Measurements from ENCODE around the gene KMT2C.
"Not testable (repeated sequence)": the region's sequence is repeated elsewhere in the genome, so short reads cannot be mapped to it uniquely, and the experiment has no call there.

KMT2C gene

GRCh38 chr7:152435384-152436110, at the start of gene KMT2C:
Gene KMT2C, minus strand, starts transcription at chr7:152436003. Its CDS starts 217 bp downstream, at chr7:152435786.
- peak; percentile 36 for DNase-seq

DNA sequence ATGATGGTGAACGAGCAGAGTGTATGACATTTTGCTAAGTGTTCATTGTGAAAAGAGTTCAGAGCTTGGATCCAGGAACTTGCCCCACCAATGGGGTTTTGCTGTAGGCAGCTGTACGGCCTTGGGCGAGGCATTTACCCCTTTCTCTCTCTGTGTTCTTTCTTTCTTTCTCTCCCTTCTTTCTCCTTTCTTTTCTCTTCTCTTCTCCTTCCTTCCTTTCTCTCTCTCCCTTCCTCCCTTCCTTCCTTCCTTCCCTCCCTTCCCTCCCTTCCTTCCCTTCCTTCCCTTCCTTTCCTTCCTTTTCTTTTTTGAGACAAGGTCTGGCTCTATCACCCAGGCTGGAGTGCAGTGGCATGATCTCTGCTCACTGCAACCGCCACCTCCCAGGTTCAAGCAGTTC, 45.3 kb upstream of the KMT2C start:
- no peak for DNase-seq

- no peak for DNase-seq
Observed at GRCh38 chr7:152480664-152481063, 44.9 kb upstream of the KMT2C start.

DNA sequence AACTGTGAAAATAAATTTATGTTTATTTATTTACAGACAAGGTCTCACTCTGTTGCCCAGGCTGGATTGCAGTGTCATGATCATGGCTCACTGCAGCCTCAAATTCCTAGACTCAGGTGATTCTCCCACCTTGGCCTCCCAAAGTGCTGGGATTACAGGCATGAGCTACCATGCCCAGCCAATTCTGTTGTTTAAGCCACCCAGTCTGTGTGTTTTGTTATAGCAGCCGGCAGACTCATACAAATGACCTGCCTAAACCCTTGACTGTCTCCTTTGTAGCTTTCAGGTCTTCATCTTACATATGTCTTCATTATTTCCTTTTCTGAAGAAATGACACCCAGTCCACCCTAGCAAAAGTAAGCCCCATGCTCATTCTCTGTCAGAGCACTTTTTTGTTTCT, 43.8 kb upstream of the KMT2C start:
- no peak for DNase-seq

DNA sequence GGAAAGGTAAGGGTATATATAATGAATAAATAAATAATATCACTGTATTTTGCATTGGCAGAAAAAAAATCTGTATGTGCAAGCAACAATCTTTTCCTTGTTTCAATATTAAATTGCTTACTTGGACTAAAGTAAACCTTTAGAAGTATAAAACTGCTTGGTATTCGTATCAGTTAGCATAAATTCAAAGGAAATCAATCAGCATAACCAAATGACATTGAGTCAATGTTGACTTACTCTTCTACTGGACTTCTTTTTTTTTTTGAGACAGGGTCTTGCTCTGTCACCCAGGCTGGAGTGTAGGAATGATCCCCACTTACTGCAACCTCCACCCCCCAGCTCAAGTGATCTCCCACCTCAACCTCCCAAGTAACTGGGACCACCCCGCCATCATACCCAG, 42.3 kb upstream of the KMT2C start:
- no peak for DNase-seq

- no peak for DNase-seq
Observed at GRCh38 chr7:152477079-152477478, 41.3 kb upstream of the KMT2C start.

DNA sequence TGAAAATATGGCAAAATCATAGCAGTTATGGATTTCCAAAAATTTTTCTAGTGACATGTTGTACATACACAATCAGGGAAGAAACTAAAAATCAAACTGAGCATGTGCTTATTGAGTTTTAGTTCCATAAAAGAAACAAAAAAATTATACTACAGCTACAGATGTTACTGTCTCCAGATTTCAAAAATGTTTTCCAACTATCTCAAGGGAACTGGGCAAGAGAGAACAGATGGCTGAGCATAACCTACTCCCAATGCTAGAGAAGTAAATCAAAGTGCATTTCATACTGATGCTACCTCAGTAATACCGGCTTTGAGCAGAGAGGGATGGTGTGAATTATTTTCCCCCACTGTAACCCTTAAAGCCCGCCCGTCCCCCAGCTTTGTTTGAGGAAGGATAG, 40.7 kb upstream of the KMT2C start:
- no peak for DNase-seq

- DNase-seq = not testable (repeated sequence)
Observed at GRCh38 chr7:152471023-152471620, 35.3 kb upstream of the KMT2C start.

DNA sequence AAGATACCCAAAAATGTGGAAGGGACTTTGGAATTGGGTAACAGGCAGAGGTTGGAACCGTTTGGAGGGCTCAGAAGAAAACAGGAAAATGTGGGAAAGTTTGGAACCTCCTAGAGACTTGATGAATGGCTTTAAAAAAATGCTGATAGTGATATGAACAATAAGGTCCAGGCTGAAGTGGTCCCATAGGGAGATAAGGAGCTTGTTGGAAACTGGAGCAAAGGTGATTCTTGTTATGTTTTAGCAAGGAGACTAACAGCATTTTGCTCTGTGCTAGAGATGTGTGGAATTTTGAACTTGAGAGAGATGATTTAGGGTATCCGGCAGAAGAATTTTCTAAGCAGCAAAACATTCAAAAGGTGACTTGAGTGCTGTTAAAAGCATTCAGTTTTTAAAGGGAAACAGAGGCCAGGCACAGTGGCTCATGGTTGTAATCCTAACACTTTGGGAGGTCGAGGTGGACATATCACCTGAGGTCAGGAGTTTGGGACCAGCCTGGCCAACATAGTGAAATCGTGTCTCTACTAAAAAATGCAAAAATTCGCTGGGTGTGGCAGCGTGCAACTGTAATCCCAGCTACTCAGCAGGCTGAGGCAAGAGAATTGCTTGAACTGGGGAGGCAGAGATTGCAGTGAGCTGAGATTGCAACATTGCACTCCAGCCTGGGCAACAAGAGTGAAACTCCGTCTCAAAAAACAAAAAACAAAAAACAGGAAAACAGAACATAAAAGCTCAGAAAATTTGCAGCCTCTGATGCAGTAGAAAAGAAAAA, 34.6 kb upstream of the KMT2C start:
- DNase-seq = peak; percentile 52

GRCh38 chr7:152469576-152469975, 33.8 kb upstream of the KMT2C start:
- not testable (repeated sequence) for DNase-seq

- DNase-seq = no peak
Observed at GRCh38 chr7:152467225-152467624, 31.4 kb upstream of the KMT2C start.

GRCh38 chr7:152465119-152465387, 29.2 kb upstream of the KMT2C start:
- DNase-seq = no peak

- DNase-seq = peak; percentile 81
Observed at GRCh38 chr7:152464312-152465118, 28.7 kb upstream of the KMT2C start.

DNA sequence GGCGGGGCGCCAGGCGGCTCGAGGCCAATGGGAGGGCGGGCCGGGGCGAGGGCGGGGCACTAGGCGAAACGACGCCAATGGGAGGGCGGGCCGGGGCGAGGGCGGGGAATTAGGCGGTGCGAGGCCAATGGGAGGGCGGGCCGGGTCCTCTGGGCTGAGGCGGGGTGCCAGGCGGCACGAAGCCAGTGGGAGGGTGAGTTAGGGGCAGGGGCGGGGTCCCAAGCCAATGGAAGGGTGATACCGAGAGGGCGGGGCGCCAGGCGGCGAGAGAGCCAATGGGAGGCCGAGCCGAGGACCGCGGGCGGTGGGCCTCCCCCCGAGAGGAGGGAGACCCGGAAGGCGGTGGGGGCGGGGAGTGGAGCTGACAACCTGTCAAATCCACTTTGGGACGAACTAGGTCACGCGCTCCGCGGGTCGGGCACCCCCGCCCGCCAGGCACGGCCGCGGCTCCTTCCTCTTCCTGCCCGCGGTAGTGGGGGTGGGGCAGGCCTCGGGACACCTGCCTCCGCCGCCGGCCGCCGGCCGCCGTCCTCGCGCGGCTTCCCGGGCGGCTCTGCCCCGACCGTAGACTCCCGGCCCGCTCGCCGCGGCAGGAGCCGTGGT, 28.0 kb upstream of the KMT2C start:
- peak; percentile 100 for DNase-seq

- DNase-seq = no peak
Observed at GRCh38 chr7:152462995-152463708, 27.3 kb upstream of the KMT2C start.

DNA sequence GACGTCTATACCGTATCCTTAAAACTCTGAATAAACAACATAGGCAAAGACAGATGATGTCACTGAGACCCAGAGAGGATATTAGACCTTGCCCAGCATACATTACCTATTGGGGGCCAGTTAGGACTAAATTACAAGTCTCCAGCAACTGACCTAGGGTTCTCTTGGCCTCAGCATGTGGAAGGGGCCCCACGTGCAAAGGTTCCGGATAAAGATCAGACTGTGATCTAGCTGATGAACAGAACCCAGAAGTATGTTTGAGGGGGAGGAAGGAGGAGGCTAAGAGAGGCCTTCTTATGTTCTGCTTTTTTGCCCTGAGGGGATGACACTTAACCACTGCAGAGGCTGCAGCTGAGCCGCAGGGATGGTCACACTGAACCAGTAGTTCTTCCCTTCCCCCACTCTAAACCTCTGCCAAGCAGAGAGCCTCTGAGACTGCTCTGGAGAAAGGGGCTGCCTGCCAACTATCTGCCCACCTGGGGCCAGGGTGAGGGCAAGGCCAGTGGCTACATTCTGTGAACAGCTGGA, 24.0 kb upstream of the KMT2C start:
- DNase-seq = peak; percentile 86

- DNase-seq = peak; percentile 4
Observed at GRCh38 chr7:152451356-152451755, 15.6 kb upstream of the KMT2C start.

DNA sequence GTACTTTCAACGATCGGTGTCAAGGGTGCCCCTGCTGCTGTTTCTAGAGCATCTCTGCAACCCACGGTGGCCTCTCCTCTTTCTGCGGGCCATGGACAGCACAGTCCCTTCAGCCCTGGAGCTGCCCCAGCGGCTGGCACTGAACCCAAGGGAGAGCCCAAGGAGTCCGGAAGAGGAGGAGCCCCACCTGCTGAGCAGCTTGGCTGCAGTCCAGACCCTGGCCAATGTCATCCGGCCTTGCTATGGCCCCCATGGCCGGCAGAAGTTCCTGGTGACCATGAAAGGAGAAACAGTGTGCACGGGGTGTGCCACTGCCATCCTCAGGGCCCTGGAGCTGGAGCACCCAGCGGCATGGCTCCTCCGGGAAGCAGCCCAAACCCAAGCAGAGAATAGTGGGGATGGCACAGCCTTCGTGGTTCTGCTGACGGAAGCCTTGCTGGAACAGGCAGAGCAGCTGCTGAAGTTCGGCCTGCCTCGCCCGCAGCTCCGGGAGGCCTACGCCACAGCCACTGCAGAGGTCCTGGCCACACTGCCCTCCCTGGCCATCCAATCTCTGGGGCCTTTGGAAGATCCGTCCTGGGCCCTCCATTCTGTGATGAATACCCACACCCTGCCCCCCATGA, 9.7 kb upstream of the KMT2C start:
- not testable (repeated sequence) for DNase-seq

GRCh38 chr7:152443586-152443985, 7.8 kb upstream of the KMT2C start:
- DNase-seq = no peak

GRCh38 chr7:152442330-152442835, 6.6 kb upstream of the KMT2C start:
- no peak for DNase-seq

DNA sequence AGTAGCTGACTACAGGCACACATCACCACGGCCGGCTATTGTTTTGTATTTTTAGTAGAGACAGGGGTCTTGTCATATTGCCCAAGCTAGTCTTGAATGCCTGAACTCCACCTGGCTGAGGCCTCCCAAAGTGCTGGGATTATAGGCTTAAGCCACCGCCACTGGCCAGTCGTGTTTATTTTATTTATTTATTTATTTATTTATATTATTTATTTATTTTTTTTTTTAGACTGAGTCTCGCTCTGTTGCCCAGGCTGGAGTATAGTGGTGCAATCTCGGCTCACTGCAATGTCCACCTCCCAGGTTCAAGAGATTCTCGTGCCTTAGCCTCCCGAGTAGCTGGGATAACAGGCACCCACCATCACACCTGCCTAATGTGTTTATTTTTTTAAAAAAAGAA, 6.0 kb upstream of the KMT2C start:
- DNase-seq = peak; percentile 4

Measured in inflammatory macrophage treated with lipopolysaccharide for 4 hours (primary cell).